ENCODE data around the gene TMEM214. TPM values are rescaled to one million over a fixed set of nuclear protein-coding genes. Genes with fewer than 3 reads are reported as not detected.

TMEM214 gene
- total RNA-seq, 2 donors from 2014 or later: 68.0 to 69.8 TPM

DNA sequence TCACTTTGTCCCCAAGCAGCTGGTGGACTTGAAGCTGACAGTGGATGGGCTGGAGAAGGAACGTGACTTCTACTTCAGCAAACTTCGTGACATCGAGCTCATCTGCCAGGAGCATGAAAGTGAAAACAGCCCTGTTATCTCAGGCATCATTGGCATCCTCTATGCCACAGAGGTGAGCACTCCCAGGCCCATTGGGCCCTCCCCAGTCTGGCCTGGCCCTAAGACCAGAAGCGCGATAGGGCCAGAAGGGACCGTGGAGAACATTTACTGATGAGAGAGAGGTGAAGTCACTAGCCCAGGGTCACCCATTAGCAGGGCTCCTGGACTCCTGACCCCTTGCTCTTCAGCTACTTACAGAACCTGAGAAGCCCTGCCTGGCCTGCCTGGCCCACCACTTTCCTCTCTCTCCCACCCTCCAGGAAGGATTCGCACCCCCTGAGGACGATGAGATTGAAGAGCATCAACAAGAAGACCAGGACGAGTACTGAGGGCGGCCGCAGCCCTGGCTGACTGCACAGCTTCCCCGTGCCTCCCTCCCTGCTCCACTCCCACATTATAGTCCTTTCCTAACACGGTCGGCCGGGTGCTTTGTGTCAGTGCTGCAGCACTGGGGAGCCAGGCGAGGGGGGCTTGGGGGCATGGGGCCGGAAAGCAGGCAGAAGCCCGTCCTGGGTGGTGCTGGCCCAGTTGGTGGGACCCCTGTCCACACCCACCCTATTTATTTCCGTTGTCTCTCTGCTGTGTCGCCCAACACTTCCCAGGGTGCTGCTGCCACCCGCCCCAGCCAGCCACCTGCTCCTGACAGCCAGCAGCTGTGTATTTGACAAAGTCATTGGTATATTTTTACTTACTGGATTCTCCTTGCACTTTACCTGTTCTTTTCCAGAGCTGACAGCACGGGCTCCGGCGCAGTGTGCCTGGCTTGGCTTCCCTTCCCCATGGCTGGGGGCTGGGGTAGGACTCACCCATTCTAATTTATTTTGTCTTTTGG is 6.6 kb upstream of the TMEM214 start:
- intact Hi-C loops (cut with DNase I): no loop called here
- DNase-seq (ENCODE audit: low spot score): no peak

DNA sequence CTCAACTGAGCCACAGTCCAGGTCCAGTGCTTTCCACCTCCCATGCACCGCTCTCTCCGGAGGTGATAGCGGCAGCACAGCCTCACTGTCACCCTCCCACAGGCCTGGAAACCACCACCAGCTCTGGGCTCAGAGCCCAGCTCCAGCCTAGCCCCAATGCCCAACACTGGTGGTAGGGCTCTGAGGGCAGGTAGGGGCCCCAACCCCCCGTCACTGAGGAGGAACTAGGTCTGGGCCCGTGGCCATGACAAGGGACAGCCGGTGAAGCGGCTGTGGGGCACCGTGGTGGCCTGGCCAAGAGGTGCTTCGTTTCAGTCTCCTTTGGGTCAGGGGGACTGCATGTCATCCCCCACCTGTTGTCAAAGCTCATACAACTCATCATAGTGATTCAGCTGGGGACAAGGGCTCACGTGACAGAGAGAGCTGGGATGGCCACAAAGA is 5.5 kb upstream of the TMEM214 start:
- DNase-seq (ENCODE audit: low spot score): no peak
- intact Hi-C loops (cut with DNase I): no loop called here

GRCh38 chr2:27029051-27029450 is 3.7 kb upstream of the TMEM214 start:
- intact Hi-C loops (cut with DNase I): no loop called here
- no peak for DNase-seq (ENCODE audit: low spot score)

GRCh38 chr2:27033253-27033852 is 588 bp downstream of the TMEM214 start:
- intact Hi-C loops (cut with DNase I): loop anchor here (10.0 kb wide), 1 partner anchor 51 kb away; the partner anchor contains the start of gene KHK (in 2 of the 2)
- no peak for DNase-seq (ENCODE audit: low spot score)

- no peak for DNase-seq (ENCODE audit: low spot score)
- intact Hi-C loops (cut with DNase I): loop anchor here (10.0 kb wide), 1 partner anchor 47 kb away; the partner anchor contains the start of gene KHK (in 2 of the 2)
Measured at GRCh38 chr2:27038012-27038411, 5.2 kb downstream of the TMEM214 start.

GRCh38 chr2:27038631-27039339 is 6.0 kb downstream of the TMEM214 start:
- intact Hi-C loops (cut with DNase I): loop anchor here (10.0 kb wide), 1 partner anchor 46 kb away; the partner anchor contains the start of gene KHK (in 2 of the 2)
- DNase-seq (ENCODE audit: low spot score): peak; percentile 60

DNA sequence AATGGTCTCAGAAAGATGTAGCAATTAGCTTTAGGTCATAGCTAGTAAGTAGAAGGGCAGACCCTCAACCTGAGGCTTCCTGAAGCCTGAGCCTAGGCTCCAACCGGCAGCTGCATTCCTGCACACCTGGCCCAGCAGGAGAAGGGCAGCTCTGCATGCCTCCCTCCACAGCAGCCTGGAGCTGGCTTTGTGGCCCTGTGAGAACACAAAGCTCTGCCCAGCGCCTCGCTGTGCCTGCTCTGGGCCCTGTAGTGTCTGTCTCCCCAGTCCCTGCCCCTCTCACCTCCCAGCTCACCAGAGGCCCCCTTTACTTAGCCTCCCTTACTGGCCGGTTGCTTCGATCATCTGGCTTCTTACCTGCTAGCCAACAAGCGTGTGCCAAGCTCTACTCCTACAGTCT is 6.7 kb downstream of the TMEM214 start:
- intact Hi-C loops (cut with DNase I): loop anchor here (10.0 kb wide), 1 partner anchor 45 kb away; the partner anchor contains the start of gene KHK (in 2 of the 2)
- peak; percentile 46 for DNase-seq (ENCODE audit: low spot score)

DNA sequence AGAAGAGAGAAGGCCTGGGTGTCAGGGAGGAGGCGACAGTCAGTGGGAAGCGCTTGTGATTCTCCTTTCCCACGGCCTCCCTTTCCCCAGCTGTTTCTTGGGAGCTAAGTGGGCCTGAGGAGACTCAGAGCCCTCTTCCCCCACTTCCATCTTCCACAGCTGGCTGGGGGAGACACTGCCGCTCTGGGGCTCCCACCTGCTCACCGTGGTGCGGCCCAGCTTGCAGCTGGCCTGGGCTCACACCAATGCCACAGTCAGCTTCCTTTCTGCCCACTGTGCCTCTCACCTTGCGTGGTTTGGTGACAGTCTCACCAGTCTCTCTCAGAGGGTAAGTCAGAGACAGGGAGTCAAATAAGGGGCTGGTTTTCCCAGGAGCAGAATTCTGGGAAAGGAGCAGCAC is 7.1 kb downstream of the TMEM214 start:
- intact Hi-C loops (cut with DNase I): loop anchor here (10.0 kb wide), 1 partner anchor 45 kb away; the partner anchor contains the start of gene KHK (in 2 of the 2)
- peak; percentile 56 for DNase-seq (ENCODE audit: low spot score)

GRCh38 chr2:27040282-27040681 is 7.5 kb downstream of the TMEM214 start:
- DNase-seq (ENCODE audit: low spot score): peak; percentile 32
- intact Hi-C loops (cut with DNase I): no loop called here

- no peak for DNase-seq (ENCODE audit: low spot score)
- intact Hi-C loops (cut with DNase I): no loop called here
Measured at GRCh38 chr2:27041752-27042151, 9.0 kb downstream of the TMEM214 start.

GRCh38 chr2:27042159-27042661 is 9.4 kb downstream of the TMEM214 start:
- intact Hi-C loops (cut with DNase I): no loop called here

GRCh38 chr2:27042985-27043634 is 10.3 kb downstream of the TMEM214 start:
- intact Hi-C loops (cut with DNase I): no loop called here
- no peak for DNase-seq (ENCODE audit: low spot score)

More at GRCh38 chr2:27042159-27042661, 9.4 kb downstream of the TMEM214 start:
- no peak for DNase-seq (ENCODE audit: low spot score)

DNA sequence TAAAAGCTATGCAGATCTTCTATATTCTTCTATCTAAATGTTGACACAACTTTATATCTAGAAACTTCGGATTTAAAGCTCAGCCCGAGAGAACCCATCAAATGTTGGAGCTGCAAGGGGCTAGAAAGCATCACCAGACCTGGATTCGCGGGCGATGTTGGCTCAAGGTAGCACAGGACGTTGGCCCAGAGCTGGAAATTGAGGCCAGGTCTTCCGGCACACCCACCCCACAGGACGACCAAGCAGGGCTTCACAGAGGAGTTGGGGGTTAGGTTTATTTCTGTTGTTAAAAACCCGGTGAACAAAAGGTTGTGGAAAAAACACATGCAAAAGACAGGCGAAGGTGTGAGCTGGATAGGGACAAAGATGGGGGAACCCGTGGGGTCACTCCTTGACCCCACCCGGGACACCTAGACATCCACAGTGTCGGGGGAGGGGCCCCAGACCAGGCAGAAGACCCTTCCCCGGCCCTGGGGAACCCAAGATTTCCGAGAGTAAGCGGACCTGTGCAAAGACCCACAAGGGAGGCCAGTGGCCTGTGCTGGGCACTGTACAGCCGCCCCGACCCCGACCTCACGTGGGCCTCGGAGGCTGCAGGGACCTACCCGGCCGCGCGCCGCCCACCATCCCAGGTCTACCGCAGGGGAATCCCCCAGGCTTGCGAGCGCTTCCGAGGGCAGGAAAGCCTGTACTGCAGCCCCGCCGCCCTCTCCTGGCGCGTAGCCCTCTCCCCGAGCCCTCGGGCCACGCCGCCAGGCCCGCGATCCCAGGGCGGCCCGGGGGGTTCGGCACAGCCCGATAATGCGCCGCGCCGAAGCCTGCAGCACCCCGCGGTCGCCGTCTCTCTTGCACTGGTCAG is 16.9 kb downstream of the TMEM214 start:
- intact Hi-C loops (cut with DNase I): no loop called here
- peak; percentile 86 for DNase-seq (ENCODE audit: low spot score)

DNA sequence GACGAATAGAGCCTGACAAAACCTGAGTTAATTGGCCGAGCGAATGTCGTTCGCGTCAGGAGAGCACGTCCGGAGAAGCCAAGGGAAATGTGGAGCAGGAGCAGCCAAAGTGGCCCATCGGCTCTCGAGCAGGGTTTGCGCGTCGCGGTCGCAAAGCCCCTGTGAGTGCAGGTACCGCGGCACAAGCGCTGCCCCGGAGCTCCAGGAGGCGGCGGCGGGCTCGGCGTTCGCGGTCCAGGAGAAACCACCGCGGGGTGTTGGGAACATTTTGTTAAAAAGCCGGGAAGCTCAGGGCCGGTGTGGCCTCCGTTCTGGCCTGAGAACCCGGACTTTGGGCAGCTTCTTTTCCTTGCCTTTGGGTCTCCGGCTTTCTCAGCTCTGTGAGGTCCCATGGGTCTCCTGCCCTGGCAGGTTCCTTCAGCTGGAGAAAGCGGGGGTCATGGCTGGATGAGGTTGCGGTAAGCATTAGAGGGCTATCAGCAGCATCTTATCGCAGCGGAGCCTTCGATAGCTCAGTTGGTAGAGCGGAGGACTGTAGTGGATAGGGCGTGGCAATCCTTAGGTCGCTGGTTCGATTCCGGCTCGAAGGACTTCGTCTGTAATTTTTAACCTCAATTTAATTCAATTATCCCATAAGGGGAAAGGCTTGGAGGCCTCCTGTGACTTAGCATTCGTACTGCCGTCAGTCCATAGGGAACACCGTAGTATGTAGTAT is 17.7 kb downstream of the TMEM214 start:
- peak; percentile 95 for DNase-seq (ENCODE audit: low spot score)
- intact Hi-C loops (cut with DNase I): no loop called here

GRCh38 chr2:27050996-27051901 is 18.5 kb downstream of the TMEM214 start, which contains the start of gene AGBL5:
TSS of gene AGBL5 (plus strand) at chr2:27051668. CDS start at chr2:27052959, 1,291 bp downstream.
- intact Hi-C loops (cut with DNase I): no loop called here

More at GRCh38 chr2:27050996-27051901, 18.5 kb downstream of the TMEM214 start, which contains the start of gene AGBL5:
- DNase-seq (ENCODE audit: low spot score): peak; percentile 97
